ENCODE data around the gene RUVBL1. TPM values are rescaled to one million over a fixed set of nuclear protein-coding genes. Genes with fewer than 3 reads are reported as not detected.

The RUVBL1 gene
- total RNA-seq, 1 experiment from 2014 or later: 135 TPM

- Histone ChIP-seq H3K27me3 (no peaks in the 10 kb centered on the region), H3K4me3 (no peak overlapping the region), H3K27ac (no peak overlapping the region), H3K9me3 (replicated peaks) (no peaks in the 10 kb centered on the region), H3K4me1 (no peaks in the 10 kb centered on the region), H3K36me3 (peaks cover 62% of the 10 kb centered on the region)
- no peak for DNase-seq
These were observed 51.7 kb downstream of the RUVBL1 start for GRCh38 chr3:128071771-128072453.

GRCh38 chr3:128070898-128071591 is 52.6 kb downstream of the RUVBL1 start:
- Histone ChIP-seq H3K27me3 (no peaks in the 10 kb centered on the region), H3K4me1 (no peaks in the 10 kb centered on the region), H3K4me3 (no peak overlapping the region), H3K36me3 (peaks cover 69% of the 10 kb centered on the region), H3K9me3 (replicated peaks) (no peaks in the 10 kb centered on the region), H3K27ac (no peak overlapping the region)
- DNase-seq: no peak

- peaks cover 75% of the 10 kb centered on the region for H3K36me3 ChIP-seq
These were observed 54.3 kb downstream of the RUVBL1 start for GRCh38 chr3:128069271-128069670.

GRCh38 chr3:128068156-128068620 is 55.4 kb downstream of the RUVBL1 start:
- Histone ChIP-seq H3K9me3 (replicated peaks) (no peaks in the 10 kb centered on the region), H3K27me3 (no peaks in the 10 kb centered on the region), H3K4me3 (no peak overlapping the region), H3K36me3 (peaks cover 85% of the 10 kb centered on the region), H3K27ac (no peak overlapping the region), H3K4me1 (no peaks in the 10 kb centered on the region)
- DNase-seq: peak; percentile 48 to 73

More at GRCh38 chr3:128069271-128069670, 54.3 kb downstream of the RUVBL1 start:
- Histone ChIP-seq H3K27ac (no peak overlapping the region), H3K9me3 (replicated peaks) (no peaks in the 10 kb centered on the region), H3K27me3 (no peaks in the 10 kb centered on the region), H3K4me3 (no peak overlapping the region), H3K4me1 (no peaks in the 10 kb centered on the region)
- DNase-seq: no peak

GRCh38 chr3:128067489-128067888 is 56.1 kb downstream of the RUVBL1 start:
- no peak overlapping the region for H3K4me3 ChIP-seq
- no peak overlapping the region for H3K27ac ChIP-seq
- H3K4me1 ChIP-seq: no peaks in the 10 kb centered on the region
- H3K27me3 ChIP-seq: no peaks in the 10 kb centered on the region
- no peaks in the 10 kb centered on the region for H3K9me3 ChIP-seq (replicated peaks)
- peaks cover 86% of the 10 kb centered on the region for H3K36me3 ChIP-seq
- DNase-seq: no peak

- H3K4me3 ChIP-seq: no peak overlapping the region
- no peak overlapping the region for H3K27ac ChIP-seq
- H3K4me1 ChIP-seq: no peaks in the 10 kb centered on the region
- no peaks in the 10 kb centered on the region for H3K27me3 ChIP-seq
- no peak for DNase-seq
- peaks cover 90% of the 10 kb centered on the region for H3K36me3 ChIP-seq
- H3K9me3 ChIP-seq (replicated peaks): no peaks in the 10 kb centered on the region
These were observed 56.9 kb downstream of the RUVBL1 start for GRCh38 chr3:128066676-128067075.

GRCh38 chr3:128066114-128066513 is 57.5 kb downstream of the RUVBL1 start:
- Histone ChIP-seq H3K9me3 (replicated peaks) (no peaks in the 10 kb centered on the region), H3K27ac (no peak overlapping the region), H3K4me1 (no peaks in the 10 kb centered on the region), H3K4me3 (no peak overlapping the region), H3K36me3 (peaks cover 93% of the 10 kb centered on the region), H3K27me3 (no peaks in the 10 kb centered on the region)
- DNase-seq: no peak

- Histone ChIP-seq H3K4me3 (no peak overlapping the region), H3K9me3 (replicated peaks) (no peaks in the 10 kb centered on the region), H3K27me3 (no peaks in the 10 kb centered on the region), H3K4me1 (no peaks in the 10 kb centered on the region), H3K36me3 (peaks cover 93% of the 10 kb centered on the region), H3K27ac (no peak overlapping the region)
- no peak for DNase-seq
These were observed 58.6 kb downstream of the RUVBL1 start for GRCh38 chr3:128064962-128065361.

GRCh38 chr3:128063865-128064264 is 59.7 kb downstream of the RUVBL1 start:
- Histone ChIP-seq H3K4me3 (no peak overlapping the region), H3K27ac (no peak overlapping the region), H3K4me1 (no peaks in the 10 kb centered on the region), H3K27me3 (no peaks in the 10 kb centered on the region), H3K9me3 (replicated peaks) (no peaks in the 10 kb centered on the region), H3K36me3 (peaks cover 94% of the 10 kb centered on the region)
- no peak for DNase-seq

- no peak overlapping the region for H3K4me3 ChIP-seq
- peaks cover 90% of the 10 kb centered on the region for H3K36me3 ChIP-seq
- H3K27me3 ChIP-seq: no peaks in the 10 kb centered on the region
- DNase-seq: no peak
- H3K9me3 ChIP-seq (replicated peaks): no peaks in the 10 kb centered on the region
- H3K4me1 ChIP-seq: no peaks in the 10 kb centered on the region
- no peak overlapping the region for H3K27ac ChIP-seq
These were observed 61.4 kb downstream of the RUVBL1 start for GRCh38 chr3:128062033-128062745.

GRCh38 chr3:128060473-128061381 is 62.9 kb downstream of the RUVBL1 start:
- no peak overlapping the region for H3K4me3 ChIP-seq
- no peaks in the 10 kb centered on the region for H3K9me3 ChIP-seq (replicated peaks)
- no peak overlapping the region for H3K27ac ChIP-seq
- DNase-seq: no peak
- no peaks in the 10 kb centered on the region for H3K4me1 ChIP-seq
- H3K36me3 ChIP-seq: peaks cover 90% of the 10 kb centered on the region
- H3K27me3 ChIP-seq: no peaks in the 10 kb centered on the region

GRCh38 chr3:128056258-128056657 is 67.4 kb downstream of the RUVBL1 start:
- Histone ChIP-seq H3K4me1 (peaks cover 5% of the 10 kb centered on the region; the same call in 1 of the 2 replicates), H3K36me3 (peaks cover 74% of the 10 kb centered on the region), H3K27ac (no peak overlapping the region), H3K9me3 (replicated peaks) (no peaks in the 10 kb centered on the region), H3K27me3 (no peaks in the 10 kb centered on the region), H3K4me3 (no peak overlapping the region)
- no peak for DNase-seq

GRCh38 chr3:128054367-128054766 is 69.2 kb downstream of the RUVBL1 start:
- no peaks in the 10 kb centered on the region for H3K27me3 ChIP-seq
- no peak overlapping the region for H3K4me3 ChIP-seq
- peaks cover 5% of the 10 kb centered on the region; the same call in 1 of the 2 replicates for H3K4me1 ChIP-seq
- H3K36me3 ChIP-seq: peaks cover 55% of the 10 kb centered on the region
- no peak for DNase-seq
- no peak overlapping the region for H3K27ac ChIP-seq
- no peaks in the 10 kb centered on the region for H3K9me3 ChIP-seq (replicated peaks)

- no peak for DNase-seq
- Histone ChIP-seq H3K4me3 (peak overlapping the region; percentile 93), H3K27me3 (no peaks in the 10 kb centered on the region; the same call in 1 of the 2 replicates), H3K9me3 (replicated peaks) (no peaks in the 10 kb centered on the region), H3K4me1 (peaks cover 5% of the 10 kb centered on the region; the same call in 1 of the 2 replicates), H3K27ac (no peak overlapping the region), H3K36me3 (peaks cover 49% of the 10 kb centered on the region)
These were observed 70.0 kb downstream of the RUVBL1 start for GRCh38 chr3:128053614-128054013.
